Measurements from ENCODE around the gene ARFRP1. TPM values are rescaled to one million over a fixed set of nuclear protein-coding genes. Genes with fewer than 3 reads are reported as not detected.
"Not testable (repeated sequence)": the region's sequence is repeated elsewhere in the genome, so short reads cannot be mapped to it uniquely, and the experiment has no call there.

Gene ARFRP1
- total RNA-seq, 1 experiment from 2014 or later = 71.2 TPM

GRCh38 chr20:63732118-63733095 is 24.6 kb upstream of the ARFRP1 start:
- no peaks in the 10 kb centered on the region for H4K20me1 ChIP-seq (ENCODE audit: low read length)
- intact Hi-C loops (cut with micrococcal nuclease) = no loop called here
- CTCF ChIA-PET = no interaction called here

DNA sequence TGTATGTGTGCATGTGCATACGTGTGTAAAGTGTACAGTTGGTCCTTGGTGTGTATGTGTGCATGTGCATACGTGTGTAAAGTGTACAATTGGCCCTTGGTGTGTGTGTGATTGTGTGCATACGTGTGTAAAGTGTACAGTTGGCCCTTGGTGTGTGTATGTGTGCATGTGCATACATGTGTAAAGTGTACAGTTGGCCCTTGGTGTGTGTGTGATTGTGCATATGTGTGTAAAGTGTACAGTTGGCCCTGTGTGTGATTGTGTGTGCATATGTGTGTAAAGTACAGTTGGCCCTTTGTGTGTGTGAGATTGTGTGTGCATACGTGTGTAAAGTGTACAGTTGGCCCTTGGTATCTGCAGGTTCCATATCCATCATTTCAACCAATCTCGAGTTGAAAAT is 23.6 kb upstream of the ARFRP1 start:
- Histone ChIP-seq H4K20me1 (ENCODE audit: low read length) (no peaks in the 10 kb centered on the region), H3K4me1 (ENCODE audit: insufficient read depth, low read length) (no peaks in the 10 kb centered on the region), H2AFZ (ENCODE audit: low read length) (no peak overlapping the region), H3K27ac (ENCODE audit: low read length) (no peak overlapping the region), H3K4me2 (ENCODE audit: low read length) (no peak overlapping the region), H3F3A (ENCODE audit: low read length, unreplicated experiment) (no peaks in the 10 kb centered on the region), H3K9me2 (replicated peaks; ENCODE audit: low read length) (no peaks in the 10 kb centered on the region), H3K4me3 (ENCODE audit: low read length) (no peak overlapping the region), H3K9ac (ENCODE audit: low read length) (no peak overlapping the region), H3K27me3 (ENCODE audit: low read length) (no peaks in the 10 kb centered on the region), H3K9me3 (ENCODE audit: low read length) (no peaks in the 10 kb centered on the region), H3K79me2 (ENCODE audit: low read length) (peaks cover 39% of the 10 kb centered on the region), H3K36me3 (ENCODE audit: low read depth, low read length) (no peaks in the 10 kb centered on the region; the same call in 1 of the 2 replicates)
- intact Hi-C loops (cut with micrococcal nuclease) = no loop called here
- BruUV-seq (replicated peaks) = no TSS peak
- no peak for DNase-seq
- ATAC-seq = no peak
- CTCF ChIA-PET = no interaction called here
- POLR2A ChIA-PET (ENCODE audit: unreplicated experiment) = no interaction called here
- TF ChIP-seq CTCF (conservative IDR thresholded peaks at IDR 0.05; ENCODE audit: low read depth, low read length) = no peak
- TF ChIP-seq EZH2 (IDR thresholded peaks at IDR 0.05; ENCODE audit: low read length, unreplicated experiment) = no peak
- TF ChIP-seq EZH2phosphoT487 (IDR thresholded peaks at IDR 0.05; ENCODE audit: borderline replicate concordance, low read length) = no peak

More at GRCh38 chr20:63732118-63733095, 24.6 kb upstream of the ARFRP1 start:
- Histone ChIP-seq H3K9me2 (replicated peaks; ENCODE audit: low read length) (no peaks in the 10 kb centered on the region), H3K27ac (ENCODE audit: low read length) (no peak overlapping the region), H3K9ac (ENCODE audit: low read length) (no peak overlapping the region), H3K4me2 (ENCODE audit: low read length) (no peak overlapping the region), H2AFZ (ENCODE audit: low read length) (no peak overlapping the region), H3K36me3 (ENCODE audit: low read depth, low read length) (no peaks in the 10 kb centered on the region; the same call in 1 of the 2 replicates), H3F3A (ENCODE audit: low read length, unreplicated experiment) (no peaks in the 10 kb centered on the region), H3K27me3 (ENCODE audit: low read length) (no peaks in the 10 kb centered on the region), H3K79me2 (ENCODE audit: low read length) (peaks cover 29% of the 10 kb centered on the region), H3K4me3 (ENCODE audit: low read length) (no peak overlapping the region), H3K4me1 (ENCODE audit: insufficient read depth, low read length) (no peaks in the 10 kb centered on the region), H3K9me3 (ENCODE audit: low read length) (no peaks in the 10 kb centered on the region)
- POLR2A ChIA-PET (ENCODE audit: unreplicated experiment) = no interaction called here
- BruUV-seq (replicated peaks) = no TSS peak
- ATAC-seq (no peak), DNase-seq (no peak)
- TF ChIP-seq CTCF (conservative IDR thresholded peaks at IDR 0.05; ENCODE audit: low read depth, low read length) = no peak

- ATAC-seq; H3K4me2 ChIP-seq (ENCODE audit: low read length); H2AFZ ChIP-seq (ENCODE audit: low read length); H3K4me1 ChIP-seq (ENCODE audit: insufficient read depth, low read length); H3F3A ChIP-seq (ENCODE audit: low read length, unreplicated experiment); POLR2A ChIA-PET (ENCODE audit: unreplicated experiment); H3K9me3 ChIP-seq (ENCODE audit: low read length); H3K4me3 ChIP-seq (ENCODE audit: low read length); BruUV-seq (replicated peaks); H3K9ac ChIP-seq (ENCODE audit: low read length); DNase-seq; CTCF ChIA-PET; H3K27me3 ChIP-seq (ENCODE audit: low read length); H3K9me2 ChIP-seq (replicated peaks; ENCODE audit: low read length); H4K20me1 ChIP-seq (ENCODE audit: low read length); H3K27ac ChIP-seq (ENCODE audit: low read length); intact Hi-C loops (cut with micrococcal nuclease); H3K36me3 ChIP-seq (ENCODE audit: low read depth, low read length): not testable (repeated sequence)
- H3K79me2 ChIP-seq (ENCODE audit: low read length) = peaks cover 45% of the 10 kb centered on the region
Observed at GRCh38 chr20:63730189-63730733, 22.5 kb upstream of the ARFRP1 start.

DNA sequence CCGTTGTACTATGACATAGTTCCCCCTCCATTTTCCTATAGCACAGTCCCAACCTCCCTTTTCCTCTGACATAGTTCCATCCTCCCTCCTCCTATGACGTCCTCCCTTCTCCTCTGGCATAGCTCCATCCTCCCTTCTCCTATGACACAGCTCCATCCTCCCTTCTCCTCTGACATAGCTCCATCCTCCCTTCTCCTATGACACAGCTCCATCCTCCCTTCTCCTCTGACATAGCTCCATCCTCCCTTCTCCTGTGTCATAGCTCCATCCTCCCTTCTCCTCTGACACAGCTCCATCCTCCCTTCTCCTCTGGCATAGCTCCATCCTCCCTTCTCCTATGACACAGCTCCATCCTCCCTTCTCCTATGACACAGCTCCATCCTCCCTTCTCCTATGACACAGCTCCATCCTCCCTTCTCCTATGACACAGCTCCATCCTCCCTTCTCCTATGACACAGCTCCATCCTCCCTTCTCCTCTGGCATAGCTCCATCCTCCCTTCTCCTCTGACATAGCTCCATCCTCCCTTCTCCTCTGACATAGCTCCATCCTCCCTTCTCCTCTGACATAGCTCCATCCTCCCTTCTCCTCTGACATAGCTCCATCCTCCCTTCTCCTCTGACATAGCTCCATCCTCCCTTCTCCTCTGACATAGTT is 15.3 kb upstream of the ARFRP1 start:
- ATAC-seq; intact Hi-C loops (cut with micrococcal nuclease); H3K9ac ChIP-seq (ENCODE audit: low read length); H3K27ac ChIP-seq (ENCODE audit: low read length); H3K9me2 ChIP-seq (replicated peaks; ENCODE audit: low read length); H2AFZ ChIP-seq (ENCODE audit: low read length); H3K4me3 ChIP-seq (ENCODE audit: low read length); H3K4me2 ChIP-seq (ENCODE audit: low read length); DNase-seq; H3F3A ChIP-seq (ENCODE audit: low read length, unreplicated experiment); H3K27me3 ChIP-seq (ENCODE audit: low read length); H4K20me1 ChIP-seq (ENCODE audit: low read length); CTCF ChIA-PET; H3K4me1 ChIP-seq (ENCODE audit: insufficient read depth, low read length); POLR2A ChIA-PET (ENCODE audit: unreplicated experiment); H3K9me3 ChIP-seq (ENCODE audit: low read length); BruUV-seq (replicated peaks): not testable (repeated sequence)
- H3K36me3 ChIP-seq (ENCODE audit: low read depth, low read length) = peaks cover 33% of the 10 kb centered on the region
- H3K79me2 ChIP-seq (ENCODE audit: low read length) = peaks cover 63% of the 10 kb centered on the region

Data from PC-3 (cell line).